Coronary artery (tissue), 2 donors: ENCODE measurements around the gene OR2H1.
"Not testable (repeated sequence)": the region's sequence is repeated elsewhere in the genome, so short reads cannot be mapped to it uniquely, and the experiment has no call there.

ENCODE experiments used
- DNase-seq: peaks from one replicate; pipeline ENCODE4 v3.0.0-alpha.2; 2017; ENCODE audit warnings: low spot score
- H3K27ac ChIP-seq, 2 donors: fragments of 200-600 bp; sonication (generic); one replicate each; pipeline ENCODE4 v1.5.1; 2016 to 2019
- H3K4me3 ChIP-seq: fragments of 200-600 bp; sonication (generic); 2 replicates; pipeline ENCODE4 v1.5.1; 2016; ENCODE audit warnings: mild to moderate bottlenecking, moderate library complexity
- CTCF ChIP-seq: fragments of 200-600 bp; sonication (generic); IDR thresholded peaks from one replicate; pipeline ENCODE4 v1.5.1; 2019; ENCODE audit warnings: antibody characterized with exemption

The OR2H1 gene

GRCh38 chr6:29439006-29439405, 17.9 kb upstream of the OR2H1 start, which contains the start of gene OR10C1:
TSS of gene OR10C1 (plus strand) at chr6:29439306. CDS start at chr6:29440016, 710 bp downstream.
- H3K27ac ChIP-seq: no peak within 1 kb of the TSS
- H3K4me3 ChIP-seq: no peak within 1 kb of the TSS
- DNase-seq: no peak
- no peak for TF ChIP-seq CTCF

- no peak for DNase-seq
- H3K27ac ChIP-seq: no peak overlapping the region
- no peak overlapping the region for H3K4me3 ChIP-seq
- TF ChIP-seq CTCF: no peak
These were observed 14.2 kb upstream of the OR2H1 start for GRCh38 chr6:29442719-29443118.

- not testable (repeated sequence) for H3K4me3 ChIP-seq, H3K27ac ChIP-seq, DNase-seq
These were observed 12.9 kb upstream of the OR2H1 start for GRCh38 chr6:29444031-29444430.

GRCh38 chr6:29447670-29448069, 9.3 kb upstream of the OR2H1 start:
- no peak overlapping the region for H3K27ac ChIP-seq
- no peak overlapping the region for H3K4me3 ChIP-seq
- no peak for TF ChIP-seq CTCF
- no peak for DNase-seq

GRCh38 chr6:29451471-29452193, 5.3 kb upstream of the OR2H1 start:
- H3K27ac ChIP-seq: no peak overlapping the region
- H3K4me3 ChIP-seq: no peak overlapping the region
- DNase-seq: no peak
- TF ChIP-seq CTCF: no peak

- Histone ChIP-seq H3K4me3 (no peak overlapping the region), H3K27ac (no peak overlapping the region)
- no peak for DNase-seq
- TF ChIP-seq CTCF: no peak
These were observed 4.3 kb downstream of the OR2H1 start for GRCh38 chr6:29461021-29461814.

GRCh38 chr6:29462022-29462421, 5.1 kb downstream of the OR2H1 start:
- Histone ChIP-seq H3K4me3 (no peak overlapping the region), H3K27ac (no peak overlapping the region)
- TF ChIP-seq CTCF: no peak
- DNase-seq: no peak
